ENCODE measurements around the gene CADPS2.

CADPS2 gene

DNA sequence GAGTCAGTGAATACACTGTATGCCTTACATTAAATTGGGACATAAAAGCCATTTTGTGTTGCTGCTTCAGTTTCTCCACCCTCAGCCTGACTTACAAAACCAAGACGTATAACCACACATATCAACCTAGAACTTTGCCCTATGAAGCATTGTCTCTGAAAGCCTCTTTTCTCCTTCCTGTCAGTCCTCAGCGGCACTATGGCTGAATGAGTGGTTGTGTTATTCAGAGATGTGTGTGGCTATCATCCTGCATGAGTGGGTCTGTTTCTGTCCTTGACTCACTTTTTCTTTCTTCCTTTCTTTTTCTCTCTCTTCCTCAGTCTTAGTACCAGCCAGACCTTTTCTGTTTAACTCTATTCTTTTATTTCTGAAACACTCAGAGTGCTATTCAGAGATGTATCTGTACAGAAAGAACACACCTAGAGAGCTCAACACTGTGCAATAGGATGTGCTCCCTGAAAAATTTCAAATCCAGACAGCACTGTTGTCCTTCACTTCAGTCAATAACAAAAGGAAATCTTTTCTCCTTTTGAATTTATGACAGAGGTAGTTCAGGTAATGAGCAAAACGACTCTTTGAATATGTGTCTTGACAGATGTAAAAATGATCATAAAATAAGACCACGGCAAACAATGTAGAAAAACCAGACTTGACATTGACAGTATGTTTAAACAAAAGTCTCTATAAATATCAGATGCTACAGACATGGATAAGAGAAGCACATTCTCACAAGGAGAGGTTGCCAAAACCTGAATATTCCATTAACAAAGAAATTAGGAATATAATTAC, 418.4 kb downstream of the CADPS2 start:
- DNase-seq (ENCODE audit: extremely low read depth in 1 of 2, low read depth in 1 of 2): no peak

DNA sequence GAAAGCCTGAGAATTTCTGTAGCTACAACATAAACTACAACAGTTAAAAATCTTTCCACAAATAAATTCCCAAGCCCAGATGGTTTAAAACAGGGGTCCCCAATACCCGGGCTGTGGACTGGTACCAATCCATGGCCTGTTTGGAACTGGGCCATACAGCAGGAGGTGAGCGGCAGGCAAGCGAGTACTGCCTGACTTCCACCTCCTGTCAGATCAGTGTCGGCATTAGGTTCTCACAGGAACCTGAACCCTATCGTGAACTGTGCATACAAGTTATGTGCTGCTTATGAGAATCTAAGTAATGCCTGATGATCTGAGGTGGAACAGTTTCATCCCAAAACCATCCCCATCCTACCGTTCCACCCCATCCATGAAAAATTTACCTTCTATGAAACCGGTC, 421.0 kb downstream of the CADPS2 start:
- DNase-seq (ENCODE audit: extremely low read depth in 1 of 2, low read depth in 1 of 2): no peak

DNA sequence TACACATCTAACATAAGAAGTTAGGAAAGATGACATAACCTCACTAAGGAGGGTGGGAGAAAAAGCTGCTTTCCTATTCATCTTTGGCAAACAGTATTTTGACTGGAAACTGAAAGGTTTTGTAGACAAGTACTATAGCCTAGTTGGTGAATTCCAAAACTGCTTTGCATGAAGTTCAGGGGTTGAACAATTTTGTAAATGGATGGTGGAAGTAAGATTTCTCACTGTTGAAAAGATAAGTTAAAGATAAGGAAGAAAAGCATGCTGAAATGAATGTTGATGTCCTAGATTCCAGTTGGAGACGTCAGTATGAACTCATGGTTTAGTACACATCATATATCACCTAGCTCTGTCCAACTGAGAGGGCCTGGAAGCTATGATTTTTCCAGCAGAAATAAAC, 422.6 kb downstream of the CADPS2 start:
- no peak for DNase-seq (ENCODE audit: extremely low read depth in 1 of 2, low read depth in 1 of 2)

DNA sequence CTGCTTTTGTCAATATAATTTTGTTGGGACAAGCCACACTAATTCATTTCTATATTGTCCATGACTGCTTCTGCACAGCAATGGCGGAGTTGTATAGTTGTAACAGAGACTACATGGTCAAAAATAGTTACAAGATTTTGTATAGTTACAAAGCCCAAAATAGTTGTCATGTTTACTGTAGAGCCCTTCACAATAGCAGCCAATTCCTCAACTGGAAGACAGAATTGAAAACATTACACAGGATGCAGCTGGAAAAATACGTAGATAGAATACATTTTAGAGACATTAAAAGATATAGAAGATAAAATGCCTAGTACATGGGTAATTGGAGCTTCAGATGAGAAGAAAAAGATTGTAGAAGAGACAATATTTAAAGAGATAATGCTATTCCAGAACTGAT, 425.3 kb downstream of the CADPS2 start:
- no peak for DNase-seq (ENCODE audit: extremely low read depth in 1 of 2, low read depth in 1 of 2)

DNA sequence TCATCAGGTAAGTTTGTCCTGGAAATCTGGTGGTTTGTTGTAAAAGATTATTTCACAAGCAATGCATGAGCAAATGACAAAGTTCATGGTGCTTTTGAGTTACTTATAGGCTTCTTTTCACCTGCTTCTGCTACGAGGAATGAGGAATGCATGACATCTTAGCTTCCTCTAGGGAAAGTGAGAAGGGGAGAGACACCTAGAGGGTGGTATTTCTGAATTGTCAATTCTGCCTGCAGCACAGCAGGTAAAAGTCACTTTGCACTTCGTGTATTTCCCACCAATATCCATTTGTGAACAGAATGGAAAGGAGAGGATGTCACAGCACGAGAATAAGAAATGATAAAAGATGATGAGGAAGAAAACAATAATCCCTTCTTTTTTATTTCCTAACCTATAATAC, 428.3 kb downstream of the CADPS2 start:
- DNase-seq (ENCODE audit: extremely low read depth in 1 of 2, low read depth in 1 of 2): no peak

DNA sequence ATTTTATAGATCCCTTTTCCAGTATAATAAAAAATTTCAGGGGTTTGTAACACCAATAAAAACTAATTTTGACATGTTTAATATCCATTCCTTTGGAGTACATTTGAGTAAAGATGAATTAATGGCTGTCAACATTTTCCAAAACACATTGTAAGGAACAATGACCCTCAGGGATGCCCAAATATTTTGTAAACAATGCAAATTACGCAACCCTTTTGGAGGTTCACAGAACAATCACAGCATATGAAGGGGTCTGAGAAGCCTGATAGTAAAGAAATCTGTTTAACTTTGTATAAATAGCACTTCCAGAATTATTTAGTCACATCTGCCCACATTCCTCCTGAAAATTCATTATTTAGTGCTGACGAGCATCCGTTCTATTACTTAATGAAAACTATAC, 428.9 kb downstream of the CADPS2 start:
- no peak for DNase-seq (ENCODE audit: extremely low read depth in 1 of 2, low read depth in 1 of 2)

DNA sequence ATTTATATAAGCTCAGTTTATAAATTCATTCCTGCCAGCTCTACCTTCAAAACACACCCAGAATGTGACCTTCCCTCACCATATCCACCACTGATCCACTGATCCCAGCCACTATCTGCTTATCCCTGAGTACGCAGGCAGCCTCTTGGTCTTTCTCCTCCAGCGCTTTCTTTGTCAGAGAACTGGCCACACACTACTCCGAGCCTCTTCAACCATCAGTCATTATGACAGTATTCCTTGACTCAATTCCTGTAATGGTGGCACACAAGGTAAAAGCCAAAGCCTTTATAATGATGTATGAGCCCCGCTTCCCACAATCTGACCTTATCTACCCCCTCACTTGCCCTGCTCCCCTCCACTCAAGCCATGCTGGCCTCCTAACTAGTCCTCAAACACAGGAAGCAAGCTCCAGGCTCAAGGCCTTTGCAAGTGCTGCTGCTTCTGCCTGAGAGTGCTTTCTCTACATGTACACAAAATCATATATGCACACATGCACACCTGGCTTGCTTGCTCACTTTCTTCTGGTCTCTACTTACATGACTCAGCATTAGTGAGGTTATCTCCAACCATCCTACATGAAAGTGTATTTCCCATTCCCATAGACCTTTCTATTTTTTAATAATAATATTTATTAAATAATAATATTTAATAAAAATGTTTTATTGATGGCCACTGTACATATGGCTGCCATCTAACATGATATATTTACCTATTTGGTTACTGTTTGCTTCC, 431.3 kb downstream of the CADPS2 start:
- DNase-seq (ENCODE audit: extremely low read depth in 1 of 2, low read depth in 1 of 2): no peak

DNA sequence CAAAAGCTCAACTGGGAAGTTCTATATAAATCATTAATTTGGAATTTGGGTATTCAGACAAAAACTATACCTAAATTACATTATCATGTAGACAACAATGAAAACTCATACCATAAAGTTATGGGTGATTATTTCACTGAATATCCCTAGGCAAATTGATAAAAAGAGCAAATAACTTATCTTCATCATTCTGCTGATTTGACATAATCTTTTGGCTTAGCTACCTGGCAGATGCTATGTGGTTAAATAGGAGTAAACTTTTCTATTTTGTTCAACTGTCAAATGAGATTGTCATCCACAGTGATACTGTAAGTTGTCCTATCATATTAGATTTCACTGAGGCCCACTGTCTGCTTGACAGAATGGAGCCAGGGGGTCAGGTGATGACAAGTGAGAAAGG, 432.8 kb downstream of the CADPS2 start:
- DNase-seq (ENCODE audit: extremely low read depth in 1 of 2, low read depth in 1 of 2): no peak

DNA sequence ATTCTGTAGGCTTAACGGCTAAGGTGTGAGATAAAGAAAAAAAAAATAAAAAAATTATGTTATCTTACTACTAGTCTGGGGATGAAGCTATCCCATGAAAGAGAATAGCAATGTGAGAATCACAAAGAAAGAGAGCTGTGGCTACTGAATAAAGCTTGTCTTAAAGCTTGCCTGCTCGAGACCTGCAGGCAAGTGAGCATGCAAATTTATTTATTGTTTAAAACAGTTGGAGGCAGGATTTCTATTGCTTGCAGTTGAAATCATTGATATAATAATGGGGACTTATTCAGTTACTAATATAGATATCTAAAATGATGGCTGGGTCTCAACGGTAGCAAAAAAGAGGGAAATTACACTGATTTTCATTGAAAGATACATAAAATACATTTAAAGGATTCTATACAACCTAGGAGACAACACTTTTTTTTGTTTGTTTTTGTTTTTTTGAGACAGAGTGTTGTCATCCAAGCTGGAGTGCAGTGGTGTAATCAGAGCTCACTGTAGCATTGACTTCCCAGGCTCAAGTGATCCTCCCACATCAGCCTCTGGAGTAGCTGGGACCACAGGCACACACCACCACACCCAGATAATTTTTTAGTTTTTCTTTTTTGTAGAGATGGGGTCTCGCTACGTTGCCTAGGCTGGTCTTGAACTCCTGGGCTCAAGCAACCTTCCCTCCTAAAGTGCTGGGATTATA, 437.2 kb downstream of the CADPS2 start:
- no peak for DNase-seq (ENCODE audit: extremely low read depth in 1 of 2, low read depth in 1 of 2)

DNA sequence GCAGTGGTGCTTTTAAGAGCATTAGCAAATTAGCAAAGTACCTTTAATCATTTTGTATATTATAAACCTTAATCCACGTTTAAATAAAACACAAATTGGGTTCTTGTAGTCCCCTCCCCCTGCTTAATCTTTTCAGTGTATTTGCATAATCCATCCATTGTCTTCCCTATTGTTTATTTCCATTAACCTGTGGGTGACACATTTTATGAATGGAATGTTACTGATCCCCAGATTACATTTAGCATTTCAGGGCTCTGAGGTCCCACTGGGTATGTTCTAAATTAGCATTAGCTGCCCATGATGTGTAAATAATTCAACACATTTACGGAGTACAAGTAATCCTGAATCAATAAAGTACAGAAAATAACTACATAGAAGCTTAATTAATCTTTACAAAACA, 443.3 kb downstream of the CADPS2 start:
- DNase-seq (ENCODE audit: extremely low read depth in 1 of 2, low read depth in 1 of 2): no peak

DNA sequence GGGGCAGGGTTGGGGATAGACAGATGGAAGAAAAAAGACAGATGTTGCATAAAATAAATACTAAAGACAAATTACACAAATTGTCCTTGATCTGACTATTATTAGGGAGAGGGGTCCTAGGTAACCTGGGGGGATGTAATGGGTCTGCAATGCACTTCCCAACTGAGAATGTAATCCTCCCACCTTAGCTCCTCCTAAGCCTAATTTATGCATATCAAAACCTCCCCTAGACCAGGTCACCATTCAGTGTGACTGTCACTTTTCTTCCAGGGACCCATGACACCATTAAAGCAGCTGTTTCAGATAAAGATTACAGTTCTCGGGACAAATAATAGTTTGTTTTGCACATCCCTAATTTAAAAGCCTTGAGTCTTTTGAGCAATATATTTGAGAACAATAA, 447.8 kb downstream of the CADPS2 start:
- no peak for DNase-seq (ENCODE audit: extremely low read depth in 1 of 2, low read depth in 1 of 2)

DNA sequence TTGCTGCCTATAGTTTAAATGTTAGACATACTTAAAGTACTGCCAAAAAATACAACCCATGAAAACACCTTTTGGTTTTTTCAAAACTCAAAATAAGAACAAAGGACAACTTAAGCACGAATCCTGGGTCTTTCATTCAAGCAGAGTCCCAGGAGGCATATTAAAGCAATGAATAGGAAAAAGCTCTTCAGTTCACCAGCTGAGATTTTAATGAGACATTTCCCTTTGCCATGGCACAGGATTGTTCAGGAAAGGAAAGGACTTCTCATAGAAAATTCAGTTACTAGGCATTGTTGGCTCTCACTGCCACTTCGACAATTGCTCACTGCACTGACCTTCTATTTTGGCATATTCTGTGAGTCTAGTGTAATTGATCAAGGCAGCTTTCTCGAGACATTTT, 448.3 kb downstream of the CADPS2 start:
- no peak for DNase-seq (ENCODE audit: extremely low read depth in 1 of 2, low read depth in 1 of 2)

DNA sequence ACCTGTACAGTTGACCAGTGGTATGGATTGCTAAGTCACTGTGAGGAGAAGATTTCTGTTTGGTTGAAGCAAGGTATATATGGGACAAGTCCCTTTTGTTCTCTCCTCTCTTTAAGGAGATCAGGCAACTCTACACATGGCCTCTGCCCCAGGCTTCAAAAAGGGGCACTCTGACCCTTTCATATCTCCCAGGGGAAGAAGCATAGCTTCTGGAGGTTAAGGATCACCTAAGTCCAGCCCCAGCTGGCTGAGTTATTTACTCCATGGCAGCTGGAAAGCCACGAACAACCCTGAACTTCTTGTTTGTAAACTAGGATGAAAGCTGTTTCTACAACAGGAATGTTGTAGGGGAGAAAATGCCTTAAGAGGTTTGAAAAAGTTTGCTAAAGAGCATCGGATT, 452.5 kb downstream of the CADPS2 start:
- no peak for DNase-seq (ENCODE audit: extremely low read depth in 1 of 2, low read depth in 1 of 2)

DNA sequence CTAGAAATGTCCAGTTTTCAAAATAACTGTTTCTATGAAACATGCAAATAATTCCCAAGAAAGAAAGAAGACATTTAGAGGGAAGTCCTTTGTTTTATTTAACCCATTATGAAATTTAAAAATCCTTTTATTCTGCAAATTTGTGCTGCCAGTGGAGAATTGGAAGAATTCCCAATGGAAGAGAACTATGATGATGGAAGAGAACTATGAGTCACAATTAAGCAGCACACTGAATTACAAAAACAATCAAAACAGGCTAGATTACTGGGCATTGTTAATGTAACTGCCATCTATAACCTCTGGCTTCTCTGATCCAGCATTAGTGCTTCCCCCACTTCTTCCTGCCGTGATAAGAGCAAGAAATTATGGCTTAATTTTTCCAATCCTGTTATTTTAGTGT, 455.6 kb downstream of the CADPS2 start:
- no peak for DNase-seq (ENCODE audit: extremely low read depth in 1 of 2, low read depth in 1 of 2)

DNA sequence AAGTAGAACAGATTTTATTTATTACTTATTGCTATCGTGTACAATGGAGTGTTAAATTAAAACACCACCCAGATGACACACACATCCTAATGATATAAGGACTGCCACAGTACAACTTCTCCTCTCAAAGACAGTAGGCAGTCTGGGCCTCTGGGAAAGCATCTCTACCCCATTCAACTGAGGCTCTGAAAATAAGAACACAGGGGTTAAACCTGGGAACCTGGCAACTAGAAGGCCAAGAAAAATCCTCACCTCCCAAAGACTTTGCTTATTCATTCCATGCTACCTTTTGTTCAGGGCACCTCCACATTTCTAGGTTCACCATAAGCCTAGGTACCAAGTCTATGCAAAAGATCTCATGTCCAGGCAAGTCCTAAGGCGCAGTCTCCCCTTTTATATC, 456.3 kb downstream of the CADPS2 start:
- no peak for DNase-seq (ENCODE audit: extremely low read depth in 1 of 2, low read depth in 1 of 2)

DNA sequence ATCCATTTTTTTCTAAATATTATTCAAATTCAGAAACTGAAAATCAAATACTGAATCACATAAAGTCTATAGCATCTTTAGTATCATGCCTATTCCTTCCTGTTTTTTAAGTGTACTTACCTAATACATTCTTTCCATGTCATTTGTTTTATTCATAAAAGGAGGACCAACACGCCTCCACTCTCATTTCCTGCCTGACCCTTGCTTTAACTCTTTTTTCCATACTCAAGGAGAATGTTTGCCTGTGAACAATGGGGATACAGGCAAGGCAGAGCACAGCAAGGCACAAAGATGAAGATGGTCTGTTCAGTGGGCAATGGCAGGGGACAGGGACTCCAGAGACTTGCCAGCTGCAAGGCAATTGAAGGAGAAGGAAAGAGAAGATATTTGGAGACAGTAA, 460.5 kb downstream of the CADPS2 start:
- DNase-seq (ENCODE audit: extremely low read depth in 1 of 2, low read depth in 1 of 2): no peak

DNA sequence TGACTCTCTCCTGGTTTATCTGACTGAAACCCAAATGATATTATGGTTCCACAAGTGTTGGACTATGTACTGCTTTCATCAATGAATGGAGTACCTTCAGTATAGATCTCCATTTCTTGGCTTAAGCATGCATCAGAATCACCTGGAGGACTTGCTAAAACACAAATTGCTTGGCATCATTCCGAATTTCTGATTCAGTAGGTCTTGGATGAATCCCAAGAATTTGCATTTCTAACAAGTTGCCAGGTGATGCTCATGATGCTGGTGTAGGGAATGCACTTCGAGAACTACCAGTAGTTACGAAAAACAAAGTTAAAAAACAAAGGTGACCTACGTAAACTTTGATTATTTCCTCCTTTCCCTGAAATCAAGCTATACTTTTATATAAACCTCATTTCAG, 462.7 kb downstream of the CADPS2 start:
- DNase-seq (ENCODE audit: extremely low read depth in 1 of 2, low read depth in 1 of 2): no peak

DNA sequence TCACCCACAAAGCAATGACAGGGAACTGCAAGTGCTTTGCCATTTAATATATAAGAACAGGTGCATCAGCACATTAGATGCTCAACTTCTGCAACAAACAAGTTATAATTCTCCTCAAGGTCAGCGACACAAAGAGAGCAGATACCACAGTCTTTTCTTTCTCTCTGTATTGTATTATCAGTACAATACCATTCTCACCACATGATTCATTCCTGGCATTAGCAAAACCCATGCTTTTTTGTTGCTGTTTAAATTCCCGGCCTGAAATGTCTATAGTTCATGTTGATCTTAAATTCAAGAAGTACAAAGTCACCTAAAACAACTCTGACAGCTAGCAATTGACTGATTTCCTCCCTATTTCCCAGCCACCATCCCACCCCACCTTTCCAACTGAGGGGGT, 469.9 kb downstream of the CADPS2 start:
- no peak for DNase-seq (ENCODE audit: extremely low read depth in 1 of 2, low read depth in 1 of 2)

DNA sequence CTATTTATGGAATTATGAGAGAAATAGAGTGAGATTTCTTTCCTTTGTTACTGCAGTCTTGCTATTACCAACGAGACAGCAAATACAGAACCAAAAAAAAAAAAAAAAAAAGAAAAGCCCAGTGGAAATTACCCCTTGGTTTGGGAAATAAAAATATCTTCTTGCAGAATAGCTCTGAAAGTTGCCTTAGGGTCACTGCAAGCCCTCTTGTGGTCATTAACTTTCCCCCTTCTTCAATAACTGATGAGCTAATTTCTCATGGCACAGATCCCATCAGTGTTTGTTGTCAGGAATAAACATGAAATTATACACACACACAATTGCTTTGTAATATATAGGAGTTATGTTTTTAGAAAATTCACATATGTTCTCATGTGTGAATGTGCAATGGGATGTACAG, 470.8 kb downstream of the CADPS2 start:
- DNase-seq (ENCODE audit: extremely low read depth in 1 of 2, low read depth in 1 of 2): no peak

DNA sequence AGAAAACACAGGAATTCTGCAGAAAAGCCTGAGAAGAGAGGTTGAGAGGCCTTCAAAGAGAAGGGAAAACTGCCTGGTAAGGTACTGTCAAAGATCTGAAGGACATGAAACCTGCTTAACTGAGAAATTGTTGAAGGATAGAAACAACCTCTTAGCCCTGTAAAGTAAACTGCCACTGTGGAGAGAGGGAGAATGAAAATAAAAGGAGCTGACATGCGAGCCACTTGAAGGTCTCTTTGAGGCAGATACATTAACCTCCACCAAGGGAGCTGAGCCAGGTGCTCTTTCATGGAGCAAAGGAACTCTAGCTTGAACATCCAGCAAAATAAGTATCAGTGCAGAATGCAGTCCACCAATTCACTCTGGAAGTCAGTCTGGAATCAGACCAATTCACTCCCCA, 472.9 kb downstream of the CADPS2 start:
- no peak for DNase-seq (ENCODE audit: extremely low read depth in 1 of 2, low read depth in 1 of 2)

DNA sequence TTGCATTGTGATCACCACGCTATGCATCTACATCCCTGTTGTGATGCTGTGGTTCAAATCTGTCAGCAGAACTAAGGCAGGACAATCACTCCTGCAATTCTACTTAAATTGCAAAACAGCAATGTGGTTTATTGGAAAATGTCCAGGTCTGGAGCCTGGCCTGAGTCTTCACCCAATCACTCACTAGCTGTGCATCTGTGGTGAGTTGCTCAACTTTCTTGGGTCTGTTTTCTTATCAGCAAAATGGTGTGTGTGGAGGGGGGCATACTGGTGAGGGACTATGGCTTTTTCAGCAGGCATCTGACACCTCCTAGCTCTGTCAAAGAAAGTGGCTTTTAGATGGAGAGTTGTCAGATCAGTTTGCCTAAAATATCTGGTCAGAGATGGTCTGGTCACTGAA, 473.4 kb downstream of the CADPS2 start:
- no peak for DNase-seq (ENCODE audit: extremely low read depth in 1 of 2, low read depth in 1 of 2)

DNA sequence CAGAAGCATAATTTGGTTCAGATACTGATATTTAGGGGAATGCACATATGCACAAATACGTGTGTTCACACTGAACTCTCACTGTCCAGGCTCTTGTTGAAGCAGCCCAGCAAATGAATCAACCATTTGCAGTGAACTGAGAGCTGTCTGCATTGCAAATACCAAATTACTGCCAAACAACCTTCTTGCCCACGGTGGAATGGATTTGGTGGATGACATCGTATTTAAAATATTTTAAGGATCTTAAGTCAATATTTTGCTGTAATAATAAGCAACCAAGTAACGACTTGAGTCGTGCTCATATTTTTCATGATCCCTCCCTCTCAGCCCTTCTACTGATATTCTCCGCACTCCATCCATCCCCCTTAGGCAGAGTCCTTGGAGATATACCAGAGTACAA, 473.8 kb downstream of the CADPS2 start:
- DNase-seq (ENCODE audit: extremely low read depth in 1 of 2, low read depth in 1 of 2): no peak

All from activated CD8-positive, alpha-beta memory T cell treated with anti-CD3 and anti-CD28 coated beads for 1 hour (primary cell).